Stimulated activated naive B cell treated with anti-CD40 and anti-IgM and Interleukin-4, amounts not matched to agents 10 μg/mL and 1 μg/mL and 100 μg/mL, for 72 hours (primary cell): ENCODE data around the gene SLC5A11.
A peak's percentile ranks its signal among the peaks of the same experiment; 100 is the strongest.
"Not testable (repeated sequence)": the region's sequence is repeated elsewhere in the genome, so short reads cannot be mapped to it uniquely, and the experiment has no call there.

Experiments used
- ATAC-seq, 2 donors: fragments of 150-1000 bp; cut with Tn5 transposase; replicated peaks; 2 replicates each; pipeline ENCODE4 v1.10.0; 2021; ENCODE audit warnings: moderate library complexity in 1 of 2
- DNase-seq: peaks from one replicate; pipeline ENCODE4 v3.0.0; 2021
- H3K27ac Mint-ChIP-seq: one replicate; pipeline ENCODE4 v1.8.0; 2022; ENCODE audit warnings: mild to moderate bottlenecking, mixed read lengths
- H3K27me3 Mint-ChIP-seq, 2 donors: one replicate each; pipeline ENCODE4 v1.8.0; 2022; ENCODE audit warnings: mixed read lengths in 2 of 2
- H3K36me3 Mint-ChIP-seq, 2 donors: one replicate each; pipeline ENCODE4 v1.8.0; 2022; ENCODE audit warnings: mixed read lengths in 2 of 2, mild to moderate bottlenecking in 1 of 2
- H3K4me1 Mint-ChIP-seq, 2 donors: one replicate each; pipeline ENCODE4 v1.8.0; 2022; ENCODE audit warnings: mixed read lengths in 2 of 2, mild to moderate bottlenecking in 1 of 2
- H3K4me3 Mint-ChIP-seq, 2 donors: one replicate each; pipeline ENCODE4 v1.8.0; 2022; ENCODE audit warnings: mild to moderate bottlenecking in 2 of 2, mixed read lengths in 2 of 2, moderate library complexity in 1 of 2
- H3K9me3 Mint-ChIP-seq, 2 donors: one replicate each; pipeline ENCODE4 v1.8.0; 2022; ENCODE audit warnings: mixed read lengths in 2 of 2, mild to moderate bottlenecking in 1 of 2

SLC5A11 gene

GRCh38 chr16:24856871-24857270 is 11.1 kb downstream of the SLC5A11 start:
- not testable (repeated sequence) for ATAC-seq, H3K4me3 Mint-ChIP-seq
- peaks cover 0 to 10% of the 10 kb centered on the region in 2 donors for H3K4me1 Mint-ChIP-seq

DNA sequence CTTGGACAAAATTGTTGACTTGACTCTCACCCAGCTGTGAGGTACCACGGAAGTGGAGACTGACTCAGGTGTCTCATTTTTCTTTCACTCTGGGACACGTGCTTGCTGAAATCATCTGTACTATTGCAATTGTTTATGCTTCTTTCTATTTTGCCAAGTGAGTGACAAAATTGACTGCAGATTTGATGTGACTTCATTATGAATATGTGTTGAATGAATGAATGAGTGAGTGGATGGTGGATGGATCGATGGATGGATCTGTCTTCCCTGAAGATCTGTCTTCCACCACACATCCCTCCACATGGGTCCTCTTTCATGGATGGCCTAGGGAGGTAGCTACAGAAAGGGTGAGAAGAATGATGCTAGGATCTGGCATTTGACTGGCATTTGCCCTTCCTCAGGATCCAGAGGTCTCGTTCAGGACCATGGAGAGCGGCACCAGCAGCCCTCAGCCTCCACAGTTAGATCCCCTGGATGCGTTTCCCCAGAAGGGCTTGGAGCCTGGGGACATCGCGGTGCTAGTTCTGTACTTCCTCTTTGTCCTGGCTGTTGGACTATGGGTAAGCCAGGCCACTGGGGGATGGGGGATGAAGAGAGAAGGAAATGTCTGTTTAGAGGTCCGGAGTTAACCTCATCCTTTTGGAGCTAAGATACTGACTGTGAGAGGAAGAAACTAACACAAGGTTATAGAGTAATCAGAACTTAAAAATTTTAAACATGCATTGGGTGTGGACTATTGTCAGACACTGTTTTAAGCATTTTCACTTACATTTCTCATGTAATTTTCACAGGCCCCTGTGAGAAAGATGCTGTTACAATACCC is 12.7 kb downstream of the SLC5A11 start:
- no peak overlapping the region for H3K27ac Mint-ChIP-seq
- H3K4me3 Mint-ChIP-seq, result no peak overlapping the region
- H3K9me3 Mint-ChIP-seq, result peaks cover 0 to 2% of the 10 kb centered on the region in 2 donors
- H3K36me3 Mint-ChIP-seq, result peaks cover 0 to 10% of the 10 kb centered on the region in 2 donors
- ATAC-seq, result no peak
- peaks cover 0 to 7% of the 10 kb centered on the region in 2 donors for H3K4me1 Mint-ChIP-seq
- peaks cover 0 to 14% of the 10 kb centered on the region in 2 donors for H3K27me3 Mint-ChIP-seq
- DNase-seq, result no peak

More at GRCh38 chr16:24856871-24857270, 11.1 kb downstream of the SLC5A11 start:
- DNase-seq, H3K27ac Mint-ChIP-seq, H3K9me3 Mint-ChIP-seq, H3K36me3 Mint-ChIP-seq: not testable (repeated sequence)
- H3K27me3 Mint-ChIP-seq, result peaks cover 0 to 14% of the 10 kb centered on the region in 2 donors

GRCh38 chr16:24861461-24861860 is 15.7 kb downstream of the SLC5A11 start:
- H3K27ac Mint-ChIP-seq, result peak overlapping the region; percentile 31
- H3K9me3 Mint-ChIP-seq, result peaks cover 0 to 15% of the 10 kb centered on the region in 2 donors
- peaks cover 0 to 22% of the 10 kb centered on the region in 2 donors for H3K27me3 Mint-ChIP-seq

DNA sequence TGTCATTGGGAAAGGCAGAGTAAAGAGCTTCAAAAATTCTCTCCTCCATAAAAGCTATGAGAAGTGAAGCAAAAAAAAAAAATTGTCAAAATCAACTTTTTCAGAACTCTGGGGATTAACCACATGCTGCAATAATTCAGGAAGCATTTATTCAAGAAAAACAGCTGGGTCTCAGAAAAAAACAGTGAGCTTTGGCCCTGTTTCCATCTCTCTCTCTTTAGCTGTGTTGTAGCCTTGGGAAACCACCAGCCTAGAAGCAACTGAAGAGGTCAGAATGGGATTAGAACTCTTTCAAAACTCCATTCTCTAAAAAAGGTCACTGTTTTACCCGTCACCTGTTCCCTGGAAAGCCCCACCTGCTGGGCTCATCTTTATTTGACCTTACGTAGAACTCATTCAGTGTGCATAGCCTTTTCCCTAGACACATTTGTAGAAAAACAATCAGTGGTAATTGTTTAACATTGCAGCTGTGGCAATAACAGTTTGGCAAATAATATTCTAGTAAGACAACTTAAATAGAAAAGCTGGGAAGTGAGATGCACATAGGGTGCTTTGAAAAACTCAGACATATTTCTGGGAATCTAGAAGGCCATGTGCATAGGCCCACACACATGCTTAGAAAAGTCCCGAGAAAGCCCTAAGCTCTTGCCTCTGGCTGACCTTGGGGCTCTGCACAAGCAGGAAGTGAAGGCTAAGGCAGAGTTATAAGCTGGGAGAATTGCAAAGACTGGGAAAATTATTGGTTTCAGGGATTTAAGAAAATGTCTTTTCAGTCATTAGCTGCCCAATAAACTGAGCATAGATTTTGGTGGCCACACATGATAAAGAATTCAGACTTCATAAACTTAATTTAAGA is 18.0 kb downstream of the SLC5A11 start:
- H3K4me3 Mint-ChIP-seq, result no peak overlapping the region
- DNase-seq (no peak), ATAC-seq (peak in 1 of 2 donors; percentile 12)
- peaks cover 0 to 15% of the 10 kb centered on the region in 2 donors for H3K9me3 Mint-ChIP-seq
- peaks cover 5 to 18% of the 10 kb centered on the region in 2 donors for H3K36me3 Mint-ChIP-seq
- no peaks in the 10 kb centered on the region for H3K4me1 Mint-ChIP-seq
- H3K27me3 Mint-ChIP-seq, result peaks cover 0 to 14% of the 10 kb centered on the region in 2 donors
- H3K27ac Mint-ChIP-seq, result no peak overlapping the region

More at GRCh38 chr16:24861461-24861860, 15.7 kb downstream of the SLC5A11 start:
- Mint-ChIP-seq H3K36me3 (peaks cover 5 to 18% of the 10 kb centered on the region in 2 donors), H3K4me3 (no peak overlapping the region), H3K4me1 (no peaks in the 10 kb centered on the region)
- DNase-seq (no peak), ATAC-seq (no peak)

DNA sequence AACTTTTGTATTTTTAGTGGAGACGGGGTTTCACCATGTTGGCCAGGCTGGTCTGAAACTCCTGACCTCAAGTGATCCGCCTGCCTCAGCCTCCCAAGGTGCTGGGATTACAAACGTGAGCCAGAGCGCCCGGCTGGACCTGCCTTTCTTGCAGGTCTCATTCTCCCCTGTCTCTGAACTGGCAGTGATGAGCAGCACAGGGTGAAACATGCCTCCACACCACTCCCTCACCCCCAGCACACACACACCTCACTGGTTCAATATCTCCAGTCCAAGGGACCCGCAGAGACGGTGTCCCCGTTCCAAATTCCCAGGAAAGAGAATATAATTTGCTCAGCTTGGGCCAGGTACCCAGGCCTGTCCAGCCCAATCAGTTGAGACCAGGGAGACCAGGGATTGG is 23.3 kb downstream of the SLC5A11 start:
- Mint-ChIP-seq H3K36me3 (peaks cover 2 to 11% of the 10 kb centered on the region in 2 donors), H3K4me3 (no peak overlapping the region), H3K9me3 (peaks cover 4 to 9% of the 10 kb centered on the region in 2 donors), H3K27ac (no peak overlapping the region), H3K27me3 (peaks cover 0 to 11% of the 10 kb centered on the region in 2 donors), H3K4me1 (peaks cover 0 to 2% of the 10 kb centered on the region in 2 donors)
- no peak for DNase-seq
- ATAC-seq, result no peak

DNA sequence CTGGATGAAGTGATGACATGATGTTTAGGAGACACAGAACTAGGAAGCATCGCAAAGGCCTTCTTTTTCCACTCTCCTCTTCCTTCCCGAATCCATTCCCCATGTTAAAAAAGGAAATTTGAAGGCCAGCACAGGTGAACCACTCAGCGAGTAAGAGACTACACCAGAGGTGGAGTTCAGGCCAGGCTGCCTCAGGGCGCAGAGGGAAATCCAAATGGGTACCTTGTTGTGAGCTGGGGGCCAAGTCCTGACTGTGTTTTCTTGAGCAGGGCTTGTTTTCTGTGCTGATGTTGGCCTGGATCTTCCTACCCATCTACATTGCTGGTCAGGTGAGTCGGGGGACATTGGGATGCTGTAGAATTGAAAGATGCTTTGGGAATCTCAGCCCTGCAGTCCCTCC is 26.1 kb downstream of the SLC5A11 start:
- DNase-seq (no peak), ATAC-seq (no peak)
- Mint-ChIP-seq H3K9me3 (peaks cover 0 to 4% of the 10 kb centered on the region in 2 donors), H3K4me3 (no peak overlapping the region), H3K36me3 (peaks cover 0 to 7% of the 10 kb centered on the region in 2 donors), H3K4me1 (peaks cover 0 to 2% of the 10 kb centered on the region in 2 donors), H3K27ac (no peak overlapping the region), H3K27me3 (peaks cover 0 to 10% of the 10 kb centered on the region in 2 donors)

- H3K4me3 Mint-ChIP-seq, result no peak overlapping the region
- ATAC-seq (no peak), DNase-seq (no peak)
- H3K27me3 Mint-ChIP-seq, result peaks cover 0 to 10% of the 10 kb centered on the region in 2 donors
- H3K36me3 Mint-ChIP-seq, result peaks cover 0 to 7% of the 10 kb centered on the region in 2 donors
- H3K9me3 Mint-ChIP-seq, result peaks cover 0 to 4% of the 10 kb centered on the region in 2 donors
- H3K27ac Mint-ChIP-seq, result no peak overlapping the region
- peaks cover 0 to 2% of the 10 kb centered on the region in 2 donors for H3K4me1 Mint-ChIP-seq
Measured at GRCh38 chr16:24873028-24873427, 27.3 kb downstream of the SLC5A11 start.

GRCh38 chr16:24875466-24875865 is 29.7 kb downstream of the SLC5A11 start:
- ATAC-seq (no peak), DNase-seq (no peak)
- Mint-ChIP-seq H3K9me3 (peaks cover under 1 to 4% of the 10 kb centered on the region in 2 donors), H3K27ac (no peak overlapping the region), H3K4me1 (peaks cover 0 to 2% of the 10 kb centered on the region in 2 donors), H3K27me3 (peaks cover 0 to 10% of the 10 kb centered on the region in 2 donors), H3K36me3 (peaks cover 0 to 19% of the 10 kb centered on the region in 2 donors), H3K4me3 (no peak overlapping the region)

DNA sequence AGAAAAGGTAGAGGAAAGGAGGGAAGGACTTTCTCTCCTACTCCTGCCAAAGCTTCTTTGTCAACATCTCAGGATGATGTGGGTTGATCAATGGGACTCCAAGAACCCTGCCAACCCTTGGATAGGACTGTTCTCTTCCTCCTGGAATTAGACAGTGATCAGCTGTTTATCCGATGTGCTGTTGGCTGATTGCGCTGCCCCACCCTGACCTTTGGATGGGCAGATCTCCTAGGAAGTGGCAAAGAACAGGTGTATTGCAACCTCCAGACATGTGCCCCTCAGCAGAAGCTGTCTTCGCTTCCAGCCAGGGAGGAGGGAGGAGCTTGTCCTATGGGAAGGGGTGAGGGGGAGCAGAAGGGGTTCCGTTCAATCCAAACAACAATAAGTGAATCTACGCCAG is 30.5 kb downstream of the SLC5A11 start:
- Mint-ChIP-seq H3K4me3 (no peak overlapping the region), H3K27me3 (peaks cover 0 to 10% of the 10 kb centered on the region in 2 donors), H3K9me3 (peaks cover 3 to 4% of the 10 kb centered on the region in 2 donors), H3K27ac (no peak overlapping the region), H3K36me3 (peaks cover 0 to 22% of the 10 kb centered on the region in 2 donors), H3K4me1 (peaks cover 0 to 2% of the 10 kb centered on the region in 2 donors)
- ATAC-seq (no peak), DNase-seq (no peak)

- Mint-ChIP-seq H3K27ac (no peak overlapping the region), H3K27me3 (peaks cover 0 to 6% of the 10 kb centered on the region in 2 donors), H3K4me1 (no peaks in the 10 kb centered on the region), H3K4me3 (no peak overlapping the region), H3K36me3 (peaks cover 0 to 15% of the 10 kb centered on the region in 2 donors), H3K9me3 (peaks cover 0 to 3% of the 10 kb centered on the region in 2 donors)
- ATAC-seq (no peak), DNase-seq (no peak)
Measured at GRCh38 chr16:24879684-24880083, 33.9 kb downstream of the SLC5A11 start.

- Mint-ChIP-seq H3K9me3 (peaks cover 3 to 4% of the 10 kb centered on the region in 2 donors), H3K36me3 (peaks cover 0 to 10% of the 10 kb centered on the region in 2 donors), H3K4me3 (no peak overlapping the region), H3K27ac (no peak overlapping the region), H3K4me1 (no peaks in the 10 kb centered on the region), H3K27me3 (no peaks in the 10 kb centered on the region)
- DNase-seq (no peak), ATAC-seq (no peak)
Measured at GRCh38 chr16:24883714-24884151, 38.0 kb downstream of the SLC5A11 start.

GRCh38 chr16:24887472-24887871 is 41.7 kb downstream of the SLC5A11 start:
- Mint-ChIP-seq H3K27me3 (peaks cover 0 to 20% of the 10 kb centered on the region in 2 donors), H3K9me3 (peaks cover 0 to 4% of the 10 kb centered on the region in 2 donors), H3K4me3 (no peak overlapping the region), H3K27ac (no peak overlapping the region), H3K36me3 (no peaks in the 10 kb centered on the region), H3K4me1 (no peaks in the 10 kb centered on the region)
- ATAC-seq, result no peak
- no peak for DNase-seq

- Mint-ChIP-seq H3K27ac (no peak overlapping the region), H3K36me3 (no peaks in the 10 kb centered on the region), H3K9me3 (peaks cover 0 to 4% of the 10 kb centered on the region in 2 donors), H3K27me3 (peaks cover 0 to 23% of the 10 kb centered on the region in 2 donors), H3K4me3 (no peak overlapping the region), H3K4me1 (no peaks in the 10 kb centered on the region)
- ATAC-seq, result no peak
- DNase-seq, result no peak
Measured at GRCh38 chr16:24890746-24891145, 45.0 kb downstream of the SLC5A11 start.

DNA sequence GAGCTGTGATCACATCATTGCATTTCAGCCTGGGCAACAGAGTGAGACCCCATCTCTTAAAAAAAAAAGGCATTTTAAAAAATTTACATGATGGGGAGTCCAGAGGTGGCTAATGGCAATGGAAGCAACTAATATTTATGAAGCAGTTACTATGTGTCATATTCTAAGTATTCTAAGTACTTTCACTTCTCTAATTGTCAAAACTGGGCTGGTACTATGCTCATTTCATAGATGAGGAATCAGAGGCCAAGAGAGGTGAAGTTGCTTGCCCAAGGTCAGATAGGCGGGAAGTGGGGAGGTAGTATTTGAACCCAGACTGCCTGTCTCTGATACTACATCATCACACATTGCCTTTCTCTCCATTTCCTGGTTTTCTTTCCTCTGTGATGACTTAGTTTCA is 50.7 kb downstream of the SLC5A11 start:
- H3K4me3 Mint-ChIP-seq, result no peak overlapping the region
- peaks cover 3 to 17% of the 10 kb centered on the region in 2 donors for H3K4me1 Mint-ChIP-seq
- H3K9me3 Mint-ChIP-seq, result peaks cover 5 to 7% of the 10 kb centered on the region in 2 donors
- ATAC-seq, result peak; percentile 99
- peaks cover 0 to 9% of the 10 kb centered on the region in 2 donors for H3K27me3 Mint-ChIP-seq
- peaks cover 2 to 10% of the 10 kb centered on the region in 2 donors for H3K36me3 Mint-ChIP-seq
- DNase-seq, result no peak
- H3K27ac Mint-ChIP-seq, result peak overlapping the region; percentile 1
